Measurements from ENCODE around the gene TAP1.

- TF ChIP-seq CTCF (IDR thresholded peaks at IDR 0.05; ENCODE audit: insufficient read depth, low read length): no peak
- TF ChIP-seq POLR2AphosphoS5 (IDR thresholded peaks at IDR 0.05; ENCODE audit: low read depth): no peak
Measured at GRCh38 chr6:32886681-32887383, 33.3 kb upstream of the TAP1 start.
